NOMO-1 (cell line): ENCODE data around the gene ZSCAN31.

Experiments
- DNase-seq, 2 experiments: peaks; one replicate each; lab custom pipeline; 2025; ENCODE audit not compliant: unreplicated experiment in 2 of 2; lab: John Stamatoyannopoulos, UW

ZSCAN31 gene

DNA sequence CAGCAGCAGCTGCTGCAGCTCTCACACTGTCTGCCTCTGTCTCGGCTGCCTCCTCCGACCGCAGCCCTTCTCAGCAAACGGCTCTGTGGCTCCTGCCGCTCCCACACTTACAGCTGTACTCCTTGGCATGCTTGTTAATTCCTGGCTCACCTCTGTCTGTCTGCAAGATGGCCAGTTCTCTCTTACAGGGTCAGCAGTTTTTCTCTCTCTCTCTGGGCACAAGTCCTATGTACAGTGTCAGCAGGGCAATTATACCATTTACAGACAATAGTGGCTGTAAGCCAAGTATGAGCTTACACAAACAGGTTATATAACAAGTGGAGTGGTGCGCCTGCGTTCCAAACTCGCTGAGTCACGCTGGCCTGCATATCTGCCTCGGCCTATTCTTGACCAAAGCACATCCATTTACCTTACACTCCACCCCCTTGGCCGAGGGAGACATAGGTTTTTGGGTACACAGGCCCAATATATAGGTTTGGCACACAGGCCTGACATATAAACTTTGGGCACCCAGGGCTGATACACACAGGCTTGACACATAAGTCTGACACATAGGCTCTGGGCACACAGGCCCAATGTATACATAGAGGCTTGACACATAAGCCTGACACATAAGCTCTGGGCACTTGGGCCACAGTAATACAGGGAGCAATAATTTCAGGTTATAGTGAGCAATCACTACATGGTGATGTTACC, 18.2 kb upstream of the ZSCAN31 start:
- no peak for DNase-seq

DNA sequence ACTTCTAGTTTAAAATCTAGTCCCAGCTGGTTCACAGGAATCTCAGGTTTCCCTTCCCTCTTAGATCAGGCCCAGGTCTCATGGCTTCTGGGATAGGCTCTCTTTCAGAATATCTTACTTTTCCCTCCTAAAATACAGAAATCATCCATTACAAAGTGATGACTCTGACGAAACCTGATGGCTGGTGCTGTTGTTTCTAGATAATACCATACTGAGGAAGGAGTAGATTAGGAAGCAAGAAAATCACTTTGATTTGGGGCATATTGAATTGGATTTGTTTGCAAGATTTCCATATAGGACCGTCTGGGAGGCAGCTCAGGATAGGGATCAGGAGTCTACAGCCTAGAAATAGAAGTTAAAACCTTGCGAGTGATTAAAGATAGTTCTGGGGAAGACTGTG, 17.4 kb upstream of the ZSCAN31 start:
- DNase-seq: no peak

DNA sequence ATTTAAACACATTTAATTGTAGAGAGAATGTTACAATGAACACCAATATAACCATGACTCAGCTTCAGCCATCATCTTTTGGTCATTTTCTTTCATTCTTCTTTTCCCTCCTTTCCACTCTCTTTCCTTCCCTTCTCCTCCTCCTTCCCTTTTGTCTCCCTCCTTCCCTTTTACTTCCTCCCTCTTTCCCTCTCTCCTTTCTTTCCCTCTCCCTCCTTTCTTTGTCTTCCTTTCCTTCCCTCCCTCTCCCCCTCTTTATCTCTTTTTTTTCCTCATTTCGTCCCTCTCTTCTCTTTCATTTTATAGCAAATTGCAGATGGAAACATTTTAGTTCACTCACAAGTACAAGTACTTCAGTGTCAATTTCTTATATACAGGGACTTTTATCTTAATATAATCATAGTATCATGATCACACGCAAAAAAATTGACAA, 15.6 kb upstream of the ZSCAN31 start:
- DNase-seq: no peak

DNA sequence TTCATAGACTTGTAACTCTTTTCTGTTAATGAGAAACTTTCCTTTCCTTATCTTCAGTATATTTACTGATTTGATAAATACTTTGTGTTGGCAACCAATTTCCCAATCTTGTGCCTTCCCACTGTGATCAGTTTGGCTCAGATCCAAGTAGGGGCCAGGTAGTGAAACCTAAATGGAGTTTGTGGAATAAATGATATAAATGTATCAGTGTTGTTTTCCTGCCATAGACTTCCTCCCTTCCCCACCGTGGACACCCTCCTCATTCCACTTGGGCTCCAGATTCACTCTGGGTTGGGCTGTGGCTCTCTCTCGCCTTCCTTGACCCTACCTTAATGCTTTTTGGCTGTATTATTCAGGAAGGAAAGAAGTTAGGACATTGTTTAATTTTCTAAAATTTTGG, 15.1 kb upstream of the ZSCAN31 start:
- DNase-seq: no peak

DNA sequence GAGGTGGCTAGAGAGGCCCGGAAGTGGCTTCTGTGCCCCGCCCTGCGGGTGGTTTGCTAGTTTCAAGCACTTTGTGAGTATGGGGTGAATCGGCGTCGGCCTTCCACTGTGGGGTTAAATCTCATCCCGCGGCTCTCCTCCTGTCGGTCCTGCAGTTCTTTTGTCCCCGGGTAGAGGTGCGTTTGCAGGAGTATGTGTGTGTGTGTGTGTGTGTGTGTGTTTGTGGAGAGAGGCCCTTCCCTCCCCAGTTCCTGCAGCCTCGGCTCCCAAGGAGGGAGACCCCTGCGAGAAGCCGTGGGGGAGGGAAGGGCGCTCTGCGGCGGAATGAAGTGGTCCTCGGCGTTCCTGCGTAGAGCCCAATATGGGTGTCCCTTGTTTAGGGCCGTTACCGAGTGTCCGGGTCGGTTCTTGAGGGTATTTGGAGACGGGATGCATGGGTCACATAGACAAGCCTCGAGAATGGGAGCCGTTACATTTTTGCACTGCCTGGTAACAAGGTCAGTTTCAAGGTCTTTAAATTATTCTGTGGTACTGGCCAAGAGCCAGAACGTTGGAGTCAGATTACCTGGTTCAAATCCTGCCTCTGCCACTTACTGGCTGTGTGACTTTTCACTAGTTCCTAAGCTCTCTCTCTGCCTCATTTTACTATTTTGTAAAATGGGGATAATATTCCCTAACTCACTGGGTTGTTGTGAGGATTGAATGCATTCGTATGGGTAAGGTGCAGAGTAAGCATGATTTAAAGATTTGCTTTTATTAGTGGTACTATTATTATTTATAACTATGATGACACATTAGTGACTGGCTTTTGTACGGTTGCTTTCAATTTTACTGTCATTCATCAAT, 14.2 kb upstream of the ZSCAN31 start, which contains the start of gene ZKSCAN3:
Gene ZKSCAN3 (plus strand): TSS at position 56 of the 846 bp plus-strand sequence. CDS start 9,640 bp downstream, outside the sequence.
- peak; percentile 85 to 87 for DNase-seq

DNA sequence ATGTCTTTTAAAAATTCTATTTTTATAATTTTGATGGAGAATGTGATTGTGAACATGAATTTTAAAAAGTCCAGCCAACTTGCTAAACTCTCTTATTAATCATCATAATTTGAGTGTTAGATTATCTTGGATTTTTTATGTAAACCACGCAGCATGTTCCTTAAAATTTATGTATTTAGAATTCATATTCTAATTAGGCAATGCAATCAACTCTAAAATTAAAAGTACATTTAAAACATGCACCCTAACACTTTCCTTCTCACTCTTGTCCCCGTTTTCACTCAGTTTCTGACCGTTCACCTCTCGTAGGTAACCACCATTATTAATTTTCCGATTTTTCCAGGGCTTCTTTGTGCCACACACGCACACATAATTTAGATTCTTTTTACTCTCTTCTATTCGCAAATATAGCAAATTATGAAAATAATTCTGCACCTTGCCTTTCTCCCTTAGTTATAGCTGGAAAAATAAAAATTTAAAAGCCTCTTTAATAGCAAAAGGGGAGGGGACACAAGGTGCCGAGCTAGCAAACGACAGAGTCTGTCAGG, 13.5 kb upstream of the ZSCAN31 start:
- no peak for DNase-seq

DNA sequence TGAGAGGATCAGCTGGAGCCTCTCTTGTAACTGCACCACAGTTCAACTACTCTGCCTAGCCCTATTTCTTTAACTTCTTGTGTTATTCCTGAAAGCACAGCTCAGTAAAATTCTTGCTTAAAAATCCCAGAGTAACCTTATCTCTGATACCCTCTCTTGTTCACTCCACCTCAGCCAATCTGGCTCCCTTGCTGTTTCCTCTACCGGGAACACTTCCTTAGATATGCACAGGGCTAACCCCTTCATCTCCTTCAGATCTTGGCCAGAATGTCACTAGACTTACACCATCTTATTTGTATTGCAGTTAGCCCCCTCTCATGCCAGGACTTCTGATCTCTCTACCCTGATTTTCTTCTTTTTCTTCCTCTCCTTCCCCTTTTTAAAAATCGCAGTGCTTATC, 11.2 kb upstream of the ZSCAN31 start:
- DNase-seq: no peak

DNA sequence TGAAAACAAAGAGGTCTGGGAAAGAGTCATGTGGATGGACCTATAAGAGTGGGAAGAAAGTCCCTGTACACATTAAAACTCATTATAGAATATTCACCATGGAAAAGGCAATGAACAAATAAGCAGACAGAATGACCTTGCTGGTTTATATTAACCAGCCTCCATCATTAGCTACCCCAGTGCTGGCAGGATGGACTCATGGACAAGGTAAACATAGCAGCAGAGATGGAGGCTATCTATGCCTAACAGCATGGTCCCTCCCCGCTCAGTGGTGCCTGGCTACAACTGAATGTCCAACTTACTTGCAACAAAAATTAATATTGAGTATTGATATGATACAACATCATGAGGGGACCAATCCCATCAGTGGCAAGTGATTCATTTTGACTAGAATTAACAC, 9.3 kb upstream of the ZSCAN31 start:
- no peak for DNase-seq

DNA sequence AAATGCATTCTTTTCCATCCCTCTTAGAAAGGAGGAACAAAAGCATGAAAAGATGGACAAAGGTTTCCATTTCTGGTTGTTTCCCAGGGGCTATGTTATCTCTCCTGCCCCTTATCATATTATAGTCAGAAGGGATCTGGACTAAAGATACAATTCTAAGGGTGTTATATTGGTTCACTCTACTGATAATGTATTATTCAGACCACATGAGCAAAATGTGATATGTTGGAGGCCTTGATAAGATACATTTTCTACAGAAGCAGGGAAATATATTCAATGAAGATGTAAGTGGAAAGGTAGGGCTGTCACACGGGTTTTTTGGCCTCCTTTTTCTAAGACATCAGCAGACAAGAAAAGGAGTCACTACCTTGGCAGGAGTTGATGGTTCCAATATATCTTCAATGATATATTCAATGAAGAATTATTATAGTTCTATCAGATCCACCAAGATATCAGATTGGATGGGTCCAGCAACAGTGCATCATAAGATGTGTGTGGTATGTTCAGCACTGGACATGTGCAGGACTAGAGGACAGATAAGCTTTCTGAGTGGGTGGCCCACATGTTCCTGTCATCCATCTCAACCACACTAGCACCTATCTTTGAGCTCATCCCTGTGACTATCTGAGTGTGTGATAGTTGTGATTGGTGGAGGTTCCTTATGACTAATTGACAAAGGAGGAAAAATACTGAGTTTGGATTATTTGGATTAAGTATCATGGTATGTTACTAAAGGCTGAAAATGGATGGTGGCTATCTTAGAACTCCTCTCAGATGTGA, 8.1 kb upstream of the ZSCAN31 start:
- DNase-seq: no peak

DNA sequence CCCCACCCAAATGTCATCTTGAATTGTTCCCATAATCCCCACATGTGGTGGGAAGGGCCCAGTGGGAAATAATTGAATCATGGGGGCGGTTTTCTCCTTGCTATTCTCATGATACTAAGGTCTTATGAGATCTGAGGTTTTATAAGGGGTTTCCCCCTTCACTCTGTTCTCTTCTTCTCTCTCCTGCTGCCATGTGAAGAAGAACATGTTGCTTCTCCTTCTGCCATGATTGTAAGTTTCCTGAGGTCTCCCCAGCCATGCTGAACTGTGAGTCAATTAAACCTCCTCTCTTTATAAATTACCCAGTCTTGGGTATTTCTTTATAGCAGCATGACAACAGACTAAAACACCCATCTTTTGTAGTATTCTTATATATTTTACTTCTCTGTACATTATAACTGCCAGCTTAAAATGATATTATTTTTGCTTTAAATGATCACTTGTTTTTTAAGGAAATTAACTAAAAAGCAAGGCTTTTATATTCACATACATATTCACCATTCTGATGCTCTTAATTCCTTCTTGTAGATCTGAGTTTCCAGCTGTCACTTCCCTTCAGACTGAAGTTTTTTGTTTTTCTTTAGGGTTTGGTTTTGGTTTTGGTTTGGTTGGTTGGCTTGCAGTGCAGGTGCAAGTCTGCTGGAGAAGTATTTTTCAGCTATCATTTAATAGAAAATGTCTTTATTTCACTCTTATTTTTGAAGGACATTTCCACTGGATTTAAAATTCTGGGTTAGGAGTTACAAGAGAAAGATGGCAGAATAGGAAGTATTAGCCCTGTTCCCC, 4.6 kb upstream of the ZSCAN31 start:
- no peak for DNase-seq

DNA sequence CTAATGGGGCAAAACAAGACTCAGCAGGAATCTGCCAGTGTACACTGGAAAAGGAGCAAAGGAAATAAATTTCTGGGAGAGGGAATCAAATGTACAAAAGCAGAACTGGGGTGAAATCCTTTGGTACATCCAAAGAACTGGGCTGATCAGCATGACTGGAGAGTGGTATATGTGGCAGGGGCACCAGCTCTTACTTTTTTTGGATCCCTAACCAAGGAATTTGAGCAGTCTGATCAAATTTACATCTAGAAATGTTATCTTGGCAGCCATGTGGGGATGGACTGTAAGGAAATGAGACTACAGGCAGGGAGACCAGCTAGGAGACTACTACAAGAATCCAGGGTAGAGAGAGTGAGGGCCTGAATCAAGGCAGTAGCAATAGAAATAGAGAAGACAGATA, 1.2 kb upstream of the ZSCAN31 start:
- no peak for DNase-seq

DNA sequence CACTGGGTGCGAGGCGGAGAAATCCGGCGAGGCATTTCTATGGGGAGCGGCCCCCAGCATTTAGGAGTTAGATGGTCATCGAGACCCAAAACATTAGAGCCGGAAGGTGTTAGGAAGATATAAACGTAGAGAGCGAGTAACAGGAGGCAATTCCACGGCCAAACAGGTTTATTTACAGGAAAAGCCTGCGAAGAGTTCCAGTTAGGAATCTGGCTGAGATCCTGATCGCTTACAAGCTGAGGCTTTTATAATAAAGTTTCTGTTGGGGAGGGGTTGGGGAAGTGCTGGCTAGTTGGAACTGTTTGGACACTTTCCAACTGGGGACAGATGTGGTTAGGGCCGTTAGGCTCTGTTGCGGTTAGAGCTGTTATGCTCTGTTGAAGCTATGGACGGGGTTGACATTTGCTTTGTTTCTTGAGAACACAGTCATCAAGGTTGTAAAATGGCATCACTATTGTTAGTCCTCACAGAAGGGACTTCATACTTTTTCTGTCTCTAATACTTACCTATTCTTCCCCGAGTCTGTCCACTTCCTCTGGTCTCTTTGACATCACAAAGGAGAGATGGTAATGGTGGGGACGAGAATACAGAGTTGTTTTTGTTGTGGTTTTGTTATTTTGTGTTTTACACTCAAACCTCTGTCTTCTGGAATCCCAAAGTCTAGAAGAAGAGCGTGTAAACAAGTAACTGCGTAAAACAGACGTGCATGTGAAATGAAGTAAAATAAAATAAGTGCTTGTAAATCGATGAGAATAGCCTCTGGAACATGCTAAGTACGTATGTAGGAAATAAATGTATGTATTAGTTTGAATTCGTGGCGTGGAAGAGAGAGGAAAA, 554 bp upstream of the ZSCAN31 start:
- peak; percentile 68 to 73 for DNase-seq

DNA sequence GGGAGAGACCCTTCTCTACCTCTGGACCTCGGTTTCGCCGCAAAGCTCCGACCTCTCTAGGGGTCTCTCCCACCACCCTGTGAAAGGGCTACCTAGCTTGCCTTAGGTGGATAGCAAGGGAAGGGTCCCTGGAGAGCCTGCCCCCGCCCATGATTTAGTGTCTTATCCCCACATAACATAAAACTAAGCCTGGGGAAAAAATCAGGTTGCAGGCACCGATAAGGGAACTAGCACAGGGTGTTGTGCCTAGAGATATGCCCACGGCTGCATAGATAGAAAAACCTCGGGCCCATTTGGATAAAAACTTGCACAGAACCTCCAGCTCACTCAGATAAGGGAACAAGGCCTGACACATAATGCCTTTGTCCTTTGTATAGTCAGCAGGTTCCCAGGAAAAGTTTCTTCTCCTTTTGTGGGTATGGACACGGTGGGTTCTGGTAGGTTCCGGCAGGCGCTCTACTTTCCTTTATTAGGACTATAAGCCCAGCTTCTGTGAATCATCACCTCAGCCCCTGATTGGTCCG, 846 bp downstream of the ZSCAN31 start:
- DNase-seq: no peak

DNA sequence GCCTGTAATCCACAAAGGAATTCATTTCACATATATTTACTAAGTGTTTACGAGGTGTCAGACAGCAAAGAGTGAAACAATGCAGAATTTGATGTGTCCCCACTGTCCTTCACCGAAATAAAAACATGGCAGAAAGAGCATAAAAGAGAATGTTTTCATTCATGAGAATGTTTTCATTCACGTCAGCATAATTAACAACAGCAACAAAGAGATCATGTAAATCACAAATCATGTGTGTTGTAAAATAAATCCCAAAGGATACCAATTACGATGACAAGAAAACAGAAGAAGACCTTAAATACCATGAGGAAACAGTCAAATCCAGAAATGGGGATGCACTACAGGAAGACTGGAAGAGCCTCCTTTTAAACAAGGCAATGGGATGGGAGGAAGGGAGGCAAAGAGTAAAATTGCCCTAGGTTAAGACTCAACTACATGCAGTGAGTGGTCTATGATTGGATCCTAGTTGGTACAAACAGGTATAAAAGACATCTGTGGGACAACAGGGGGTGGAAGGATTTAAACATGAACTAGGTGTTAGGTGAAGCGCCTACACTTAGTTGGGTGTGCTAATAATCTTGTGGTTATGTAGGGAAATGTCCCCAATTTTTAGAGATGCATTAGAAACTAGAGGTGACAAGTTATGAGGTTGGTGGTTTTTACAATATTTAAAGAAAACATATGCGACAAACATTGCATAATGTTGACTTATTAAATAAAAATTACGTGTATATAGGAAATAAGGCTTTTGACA, 1.5 kb downstream of the ZSCAN31 start:
- DNase-seq: no peak

DNA sequence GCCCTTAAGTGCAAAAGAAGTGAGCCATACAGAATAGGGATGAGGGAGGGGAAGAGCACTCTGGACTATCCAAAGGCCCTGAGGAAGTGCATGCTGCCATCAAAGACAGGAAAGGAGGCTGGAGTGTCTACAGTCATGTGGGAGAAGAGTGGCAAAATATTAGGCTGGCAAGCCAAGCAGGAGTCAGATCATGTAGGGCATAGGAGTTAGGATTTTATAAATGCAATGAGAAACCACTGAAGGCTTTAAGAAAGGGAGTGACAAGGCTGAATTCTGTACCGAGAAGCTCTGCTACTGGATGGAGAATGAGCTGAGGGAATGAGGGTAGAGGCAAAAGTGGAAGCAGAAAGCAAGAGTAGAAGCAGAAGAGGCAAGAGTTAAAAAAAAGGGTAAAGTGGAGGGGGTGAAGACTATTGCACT, 2.3 kb downstream of the ZSCAN31 start:
- DNase-seq: no peak

DNA sequence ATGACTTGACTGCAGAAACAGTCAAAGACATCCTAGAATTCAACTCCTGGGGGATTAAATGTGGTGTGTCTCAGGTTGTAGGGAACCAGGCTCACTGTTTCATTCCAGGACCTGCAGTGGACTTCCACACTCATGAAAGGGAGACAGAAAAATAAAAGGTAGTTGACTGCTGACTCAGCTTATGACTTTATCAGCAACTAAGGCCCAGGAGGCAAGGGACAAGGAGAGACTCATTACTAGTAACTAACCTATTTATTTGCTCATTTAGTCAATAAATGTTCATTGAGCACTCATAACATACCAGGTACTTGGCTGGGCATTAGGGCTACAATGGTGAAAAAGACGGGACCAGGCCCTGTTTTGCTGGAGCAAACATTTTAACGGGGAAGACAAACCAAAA, 2.9 kb downstream of the ZSCAN31 start:
- DNase-seq: no peak

DNA sequence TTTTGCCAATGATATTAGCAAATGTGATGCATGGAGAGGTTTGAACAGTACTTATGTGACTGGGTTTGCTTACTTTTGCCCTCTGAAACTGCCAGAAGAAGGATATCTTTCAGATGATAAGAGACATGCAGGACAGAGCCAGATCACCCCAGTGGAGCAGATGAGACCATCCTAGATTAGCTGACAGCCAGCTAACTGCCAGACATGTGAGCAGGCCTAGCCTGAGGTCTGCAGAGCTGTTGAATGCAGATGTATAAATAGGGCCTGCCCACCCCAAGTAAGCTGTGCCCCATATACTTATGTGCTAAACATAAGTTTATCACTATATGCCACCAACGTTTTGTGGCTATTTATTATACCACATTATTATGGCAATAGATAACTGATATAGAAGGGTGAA, 5.9 kb downstream of the ZSCAN31 start:
- DNase-seq: no peak

DNA sequence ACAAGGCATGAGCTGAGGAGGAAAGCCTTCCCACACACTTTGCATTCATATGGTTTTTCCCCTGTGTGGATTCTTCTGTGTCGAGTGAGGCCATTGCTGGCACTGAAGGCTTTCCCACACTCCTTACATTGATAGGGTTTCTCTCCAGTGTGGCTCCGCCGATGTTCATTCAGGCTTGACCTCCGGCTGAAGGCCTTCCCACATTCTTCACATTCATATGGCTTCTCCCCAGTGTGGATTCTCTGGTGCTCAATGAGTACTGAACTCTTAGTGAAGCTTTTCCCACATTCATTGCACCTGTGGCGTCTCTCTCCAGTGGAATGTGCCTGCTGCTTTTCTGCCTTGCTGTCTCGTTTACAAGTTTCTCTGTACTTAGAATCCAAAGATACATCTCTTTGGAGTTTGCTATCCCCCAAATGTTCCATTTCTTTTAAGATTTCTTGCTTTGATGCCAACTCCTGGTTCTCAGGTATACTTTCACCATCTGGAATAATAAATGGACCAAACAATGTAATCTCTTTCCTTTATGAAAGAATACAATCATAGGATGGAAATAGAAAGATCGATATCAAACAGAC, 9.5 kb downstream of the ZSCAN31 start:
- DNase-seq: no peak
